Measurements from ENCODE around the gene TLX1.
A peak's percentile ranks its signal among the peaks of the same experiment; 100 is the strongest.

The TLX1 gene

DNA sequence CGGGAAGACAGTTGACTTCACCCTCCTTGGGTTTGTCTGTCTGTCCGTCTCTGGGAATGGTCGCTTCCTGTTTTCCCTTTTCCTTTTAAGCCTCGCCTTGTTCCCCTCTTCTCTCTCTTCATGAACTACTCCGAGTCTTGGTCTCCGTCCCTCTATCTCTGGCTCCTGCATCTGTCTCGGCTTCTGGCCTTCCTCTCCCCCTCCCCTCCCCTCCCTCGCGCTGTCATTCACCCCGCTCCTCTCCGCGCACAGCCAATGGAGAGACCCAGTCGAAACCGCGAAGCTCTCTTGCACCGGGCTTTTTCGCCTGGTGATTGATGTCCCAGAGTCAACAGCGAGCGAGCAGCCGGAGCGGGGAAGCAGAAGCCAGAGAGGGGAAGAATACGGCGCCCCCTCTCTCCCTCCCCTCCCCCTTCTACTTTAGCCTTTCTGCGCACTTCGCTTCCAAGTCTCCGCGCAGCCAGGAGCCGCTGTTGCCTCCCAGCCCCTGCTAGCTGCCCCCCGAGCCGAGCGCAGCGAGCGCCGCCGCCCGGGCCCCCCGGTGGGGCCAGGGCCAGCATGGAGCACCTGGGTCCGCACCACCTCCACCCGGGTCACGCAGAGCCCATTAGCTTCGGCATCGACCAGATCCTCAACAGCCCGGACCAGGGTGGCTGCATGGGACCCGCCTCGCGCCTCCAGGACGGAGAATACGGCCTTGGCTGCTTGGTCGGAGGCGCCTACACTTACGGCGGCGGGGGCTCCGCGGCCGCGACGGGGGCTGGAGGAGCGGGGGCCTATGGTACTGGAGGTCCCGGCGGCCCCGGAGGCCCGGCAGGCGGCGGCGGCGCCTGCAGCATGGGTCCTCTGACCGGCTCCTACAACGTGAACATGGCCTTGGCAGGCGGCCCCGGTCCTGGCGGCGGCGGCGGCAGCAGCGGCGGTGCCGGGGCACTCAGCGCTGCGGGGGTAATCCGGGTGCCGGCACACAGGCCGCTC, at the start of gene TLX1:
Gene TLX1 (plus strand): TSS at position 317 of the 978 bp plus-strand sequence. CDS start 242 bp downstream, at position 559.
- no peak for DNase-seq (ENCODE audit: low spot score)

DNA sequence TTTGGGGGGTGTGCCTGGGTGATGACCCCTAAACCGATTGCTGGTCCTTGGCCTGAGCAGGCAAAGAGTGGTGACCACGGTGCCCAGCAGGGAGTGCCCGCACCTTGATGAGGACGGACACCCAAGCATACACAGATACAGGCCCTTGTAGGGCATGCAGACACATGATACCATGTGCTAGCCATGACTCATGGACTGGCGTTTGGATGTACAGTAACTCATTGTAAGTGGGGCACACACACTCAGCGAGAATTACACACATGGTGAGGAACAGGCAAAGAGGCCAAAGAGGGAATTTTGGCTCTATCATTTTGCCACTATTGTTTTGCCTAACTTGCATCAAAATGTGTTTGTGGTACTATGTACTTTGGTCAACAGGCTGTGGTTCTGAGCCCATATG, 45.3 kb upstream of the TLX1 start:
- DNase-seq (ENCODE audit: low spot score), result no peak

DNA sequence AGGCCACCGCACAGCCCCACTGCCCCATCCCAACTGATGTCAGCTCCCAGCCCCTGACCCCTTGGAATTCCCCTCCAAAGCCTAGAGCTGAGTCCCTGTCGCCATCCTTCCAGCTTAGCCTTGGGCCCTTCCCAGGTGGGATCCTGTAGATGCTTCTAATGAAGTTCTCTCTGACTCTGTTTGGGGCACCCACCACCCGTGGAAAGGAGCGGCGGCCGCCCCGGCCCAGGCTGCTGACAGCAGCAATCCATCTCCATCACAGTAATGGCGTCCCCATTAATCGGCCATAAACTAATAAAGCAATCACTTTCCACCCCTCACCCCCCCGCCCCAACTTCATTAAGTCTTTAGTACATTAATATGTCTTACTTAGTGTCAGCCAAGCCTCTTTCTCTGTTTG, 43.7 kb upstream of the TLX1 start:
- DNase-seq (ENCODE audit: low spot score), result no peak

DNA sequence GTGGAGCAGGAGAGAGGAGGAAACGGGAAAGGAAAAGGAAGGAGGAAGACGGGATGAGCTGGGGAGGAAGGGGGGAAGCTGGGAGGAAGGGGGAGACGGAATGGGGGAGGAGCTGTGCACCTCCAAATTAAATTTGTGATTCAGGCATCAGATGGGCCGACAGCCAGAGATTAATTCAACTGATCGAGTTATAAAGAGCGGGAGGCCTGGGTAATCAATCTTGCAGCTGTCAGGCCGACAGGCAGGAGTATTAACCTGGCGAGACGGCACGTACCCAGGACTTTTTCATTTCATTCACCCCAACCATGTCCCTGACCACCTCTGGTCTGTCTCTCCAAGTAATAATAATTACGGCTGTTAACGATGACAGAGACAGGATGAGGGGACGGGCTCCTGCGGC, 43.1 kb upstream of the TLX1 start:
- DNase-seq (ENCODE audit: low spot score), result no peak

DNA sequence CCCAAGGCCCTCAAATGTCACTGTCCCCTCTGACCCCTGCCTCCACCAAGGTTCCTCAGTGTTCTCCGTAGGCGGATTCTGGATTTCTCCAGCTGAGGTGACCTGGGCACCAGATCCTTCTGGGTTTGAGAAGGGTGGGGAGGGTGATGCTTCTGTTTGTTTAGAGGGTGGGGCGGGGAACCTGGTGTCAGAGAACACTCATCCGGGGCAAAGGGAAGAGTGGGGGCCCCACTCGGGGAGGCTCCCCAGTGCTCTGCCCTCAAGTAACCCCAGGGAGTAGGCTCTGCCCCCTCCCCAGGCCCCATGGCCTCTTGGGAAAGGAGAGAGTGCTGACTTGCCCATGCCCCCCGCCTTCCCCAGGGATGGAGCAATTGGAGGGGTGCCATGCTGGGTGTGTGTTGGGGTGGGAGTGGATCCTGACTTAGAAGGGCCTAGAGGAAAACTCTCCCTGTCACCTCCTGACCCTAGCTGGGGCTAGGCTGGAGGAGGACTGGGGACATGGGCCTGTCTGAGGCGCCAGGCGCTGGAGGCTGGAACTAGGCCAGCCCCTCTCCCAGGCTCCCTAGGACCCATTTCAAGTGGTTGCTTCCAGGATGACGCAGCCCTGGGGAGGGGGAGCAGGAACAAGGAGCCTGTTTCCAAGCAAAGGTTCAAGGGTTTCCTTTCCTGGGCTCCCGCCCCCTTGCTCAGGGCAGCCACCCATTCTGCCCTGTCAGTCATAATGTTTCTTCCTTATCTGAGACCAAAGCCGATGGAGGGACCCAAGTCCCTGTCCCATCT, 41.4 kb upstream of the TLX1 start:
- no peak for DNase-seq (ENCODE audit: low spot score)

DNA sequence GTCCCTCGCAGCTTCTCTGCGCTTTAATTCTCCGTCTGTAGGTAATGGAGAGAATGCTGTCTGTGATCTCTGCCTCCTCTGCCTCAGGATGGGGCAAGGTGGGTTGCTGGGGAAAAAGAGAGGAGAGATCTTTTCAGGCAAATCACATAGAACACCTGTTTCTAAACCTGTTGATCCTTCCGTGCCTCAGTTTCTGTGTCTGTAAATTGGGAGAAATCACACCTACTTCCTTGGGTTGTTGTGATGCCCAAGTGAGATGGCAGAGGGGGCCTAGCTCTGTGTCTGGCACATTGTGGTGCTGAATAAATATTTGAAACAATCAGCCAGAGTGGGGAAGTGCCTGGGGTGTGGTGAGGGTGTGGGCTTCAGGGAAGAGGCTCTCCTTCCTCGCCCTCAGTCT, 40.5 kb upstream of the TLX1 start:
- DNase-seq (ENCODE audit: low spot score), result no peak

DNA sequence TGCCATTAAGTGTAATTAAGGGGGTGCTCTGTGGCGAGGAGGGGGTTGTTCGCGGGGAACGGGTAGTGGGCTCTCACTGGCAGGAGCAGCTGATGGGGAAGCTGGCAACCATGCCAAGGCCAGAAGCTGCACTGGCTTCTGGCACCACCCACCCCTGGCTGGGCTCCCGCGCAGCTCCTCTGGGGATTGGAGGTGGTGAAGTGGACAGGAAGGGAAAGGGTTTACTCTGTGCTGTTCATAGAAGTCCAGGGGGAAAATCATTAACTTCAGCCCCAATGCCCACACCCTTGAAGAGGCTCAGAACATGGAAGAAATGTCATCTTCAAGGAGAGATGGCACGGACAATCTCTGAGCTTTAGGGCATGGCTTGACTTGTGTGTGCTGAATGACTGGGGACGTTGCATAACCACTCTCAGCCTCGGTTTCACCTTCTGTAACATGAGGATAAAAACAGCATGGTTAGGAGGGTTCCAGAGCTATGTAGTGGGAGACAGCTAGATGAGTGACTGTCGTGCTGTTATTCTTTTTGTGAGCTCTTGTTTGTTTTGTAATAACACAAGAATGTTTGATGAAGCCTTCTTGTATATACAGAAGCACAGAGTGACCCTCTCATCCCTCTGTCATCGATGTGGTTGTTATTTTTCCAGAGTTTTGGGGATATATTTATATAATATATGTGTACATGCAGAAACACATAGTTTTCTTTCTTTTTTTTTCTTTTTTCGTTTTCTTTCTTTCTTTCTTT, 39.4 kb upstream of the TLX1 start:
- DNase-seq (ENCODE audit: low spot score), result no peak

DNA sequence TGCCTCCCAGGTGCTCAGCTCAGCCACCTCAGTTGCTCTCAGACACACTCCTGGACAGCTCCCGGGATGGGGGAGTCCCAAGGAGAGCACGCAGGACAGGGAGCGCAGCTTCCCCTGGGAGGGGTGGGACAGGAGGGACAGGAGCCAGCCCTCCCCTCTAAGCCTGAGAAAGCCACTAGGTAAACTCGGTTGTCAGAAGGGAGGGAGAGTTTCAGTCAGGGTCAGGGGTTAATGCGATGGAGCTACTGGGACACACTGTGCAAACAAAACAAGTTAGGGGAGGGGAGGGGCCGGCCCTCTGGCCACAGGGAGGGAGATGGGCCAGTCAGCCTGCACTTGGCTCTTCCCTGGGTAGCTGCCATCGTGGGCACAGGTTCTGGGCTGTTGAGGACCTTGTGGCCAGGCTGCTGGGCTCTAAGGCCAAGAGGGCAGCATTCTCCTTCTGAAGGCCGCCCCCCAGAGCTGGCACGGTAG, 38.2 kb upstream of the TLX1 start:
- no peak for DNase-seq (ENCODE audit: low spot score)

DNA sequence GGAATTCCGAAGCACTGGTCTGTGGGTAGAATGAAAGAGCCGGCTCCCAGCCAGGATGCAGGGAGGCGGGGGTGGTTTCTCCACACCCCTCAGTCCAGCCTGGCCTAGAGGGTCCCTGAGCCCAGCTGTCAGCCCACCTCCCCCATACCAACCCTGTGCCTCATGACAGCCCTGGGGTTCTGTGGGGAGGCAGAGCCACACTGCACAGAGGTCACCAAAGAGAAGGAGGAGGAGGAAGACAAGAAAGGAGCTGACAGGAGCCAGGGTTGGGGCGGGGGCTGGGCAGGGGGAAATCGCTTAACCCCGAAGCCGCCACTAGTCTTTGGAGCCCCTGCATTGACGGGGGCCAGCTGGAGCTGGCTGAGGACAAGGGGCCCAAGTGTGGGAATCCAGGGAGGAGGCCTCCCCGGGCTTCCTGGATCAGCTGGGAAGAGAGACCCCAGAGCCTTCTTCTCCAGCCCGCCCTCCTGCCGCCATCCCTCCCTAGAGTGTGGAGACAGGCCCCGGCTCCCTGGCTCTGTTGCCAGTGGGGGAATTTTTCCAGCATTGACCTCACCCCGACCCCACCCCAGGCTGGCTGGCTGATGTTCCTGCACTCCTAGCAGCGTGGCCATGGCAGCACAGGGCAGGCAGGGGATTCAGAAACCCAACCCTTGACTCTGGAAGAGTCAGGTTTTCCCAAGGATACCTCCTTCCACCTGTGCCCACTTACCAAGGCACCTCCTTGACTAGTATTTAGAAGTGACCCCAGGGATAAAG, 36.8 kb upstream of the TLX1 start:
- DNase-seq (ENCODE audit: low spot score), result no peak

DNA sequence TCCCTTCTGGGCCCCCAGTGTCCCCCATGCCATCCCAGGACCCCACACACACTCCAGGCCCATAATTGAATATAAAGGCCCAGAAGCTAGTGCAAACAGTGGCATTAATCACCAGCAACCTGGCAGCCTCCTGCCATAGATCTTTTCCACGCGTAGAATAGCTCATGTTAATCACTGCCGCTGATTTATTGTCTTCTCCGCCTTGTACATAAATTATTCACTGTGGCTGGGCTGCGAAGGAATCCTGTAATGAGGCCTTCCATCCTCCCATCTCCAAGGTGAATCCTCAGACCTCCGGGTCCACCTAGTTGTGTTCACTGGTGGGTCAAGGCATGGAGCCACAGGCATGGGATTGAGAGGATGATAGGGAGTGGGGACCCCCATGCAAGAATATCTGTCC, 36.1 kb upstream of the TLX1 start:
- no peak for DNase-seq (ENCODE audit: low spot score)

DNA sequence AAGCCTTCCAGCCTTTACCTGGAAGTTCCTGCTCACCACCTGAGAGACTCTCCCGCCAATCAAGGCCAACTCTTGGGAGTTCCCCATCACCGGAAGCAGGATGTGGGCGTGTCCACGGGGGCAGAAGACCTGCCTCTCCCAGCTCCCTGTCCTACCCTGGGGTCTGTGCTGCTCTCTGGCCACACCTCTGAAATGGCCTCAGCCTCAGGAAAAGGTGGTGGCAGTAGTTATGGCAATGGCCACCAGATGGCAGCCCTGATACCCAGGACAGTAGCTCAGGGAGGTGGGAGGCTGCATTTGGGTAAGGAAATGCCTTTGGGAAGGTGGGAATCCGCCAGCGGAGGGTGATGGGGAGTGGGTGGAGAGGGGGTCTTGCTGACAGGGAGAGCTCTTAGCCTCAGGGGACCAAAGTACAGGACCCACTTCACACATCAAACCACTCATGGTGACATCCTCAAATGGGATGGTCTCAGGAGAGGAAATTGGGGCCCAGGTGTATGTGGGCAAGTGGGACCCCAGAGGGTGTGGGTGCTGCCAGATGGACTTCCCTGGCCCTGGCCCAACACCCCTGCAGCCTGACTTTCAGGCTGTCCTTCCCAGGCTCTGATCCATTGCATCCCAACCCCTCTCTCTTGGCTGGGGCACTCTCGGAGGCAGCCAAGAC, 35.4 kb upstream of the TLX1 start:
- peak; percentile 80 for DNase-seq (ENCODE audit: low spot score)

DNA sequence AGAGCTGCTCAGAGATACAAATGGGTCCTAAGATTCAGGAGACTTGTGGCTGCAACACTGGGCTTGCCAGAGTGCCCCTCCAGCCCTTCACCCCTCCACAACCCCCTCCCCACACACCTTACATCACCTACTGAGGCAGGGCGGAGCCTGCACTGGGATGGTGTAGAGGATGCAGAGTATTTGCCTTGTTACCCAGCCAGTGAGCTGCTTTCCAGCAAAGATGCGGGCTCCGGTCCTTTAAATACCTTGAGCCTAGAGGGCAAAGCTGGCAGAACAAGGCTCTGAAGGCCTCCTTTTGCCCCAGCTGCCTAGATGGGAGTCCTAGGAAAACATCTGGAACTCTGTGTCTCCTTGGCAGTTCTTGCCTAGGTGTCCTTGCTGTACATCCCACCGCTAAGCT, 34.7 kb upstream of the TLX1 start:
- DNase-seq (ENCODE audit: low spot score), result no peak

DNA sequence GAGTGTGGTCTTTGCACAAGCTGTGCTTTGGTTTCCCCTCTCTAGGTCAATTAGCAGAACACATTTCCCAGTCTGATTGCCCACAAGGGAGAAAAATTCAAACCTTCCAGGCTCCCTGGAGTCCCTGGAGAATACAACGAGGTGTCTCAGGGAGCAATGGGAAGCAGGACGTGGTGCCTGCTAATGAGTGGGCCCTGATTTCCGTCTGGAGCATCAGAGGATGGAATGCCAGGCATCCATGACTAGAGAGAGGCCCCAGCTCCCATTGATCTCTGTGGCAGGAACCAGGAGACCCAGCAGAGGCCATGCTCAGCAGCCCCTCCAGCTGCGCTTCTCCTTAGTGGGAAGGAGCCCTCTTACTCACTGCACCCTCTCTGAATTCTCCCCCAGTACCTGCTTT, 33.2 kb upstream of the TLX1 start:
- no peak for DNase-seq (ENCODE audit: low spot score)

DNA sequence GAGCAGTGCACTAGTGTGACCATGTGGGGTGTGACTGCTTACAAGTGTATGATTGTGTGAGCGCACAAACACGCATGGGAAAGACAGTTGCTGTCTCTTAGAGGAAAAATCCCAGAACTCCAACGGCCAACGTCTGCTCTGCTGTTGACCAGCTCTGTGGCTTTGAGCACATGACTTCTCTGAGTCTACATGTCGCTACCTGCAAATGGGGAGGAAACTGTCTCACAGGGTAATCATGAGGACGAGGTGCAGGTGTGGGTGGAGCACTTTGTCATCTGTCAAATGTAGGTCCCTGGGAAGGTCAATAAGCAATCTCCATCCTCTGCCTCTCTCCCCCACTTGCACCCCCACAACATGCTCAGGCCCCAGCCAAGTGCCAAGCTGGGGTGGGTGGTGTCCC, 31.2 kb upstream of the TLX1 start:
- DNase-seq (ENCODE audit: low spot score), result no peak

DNA sequence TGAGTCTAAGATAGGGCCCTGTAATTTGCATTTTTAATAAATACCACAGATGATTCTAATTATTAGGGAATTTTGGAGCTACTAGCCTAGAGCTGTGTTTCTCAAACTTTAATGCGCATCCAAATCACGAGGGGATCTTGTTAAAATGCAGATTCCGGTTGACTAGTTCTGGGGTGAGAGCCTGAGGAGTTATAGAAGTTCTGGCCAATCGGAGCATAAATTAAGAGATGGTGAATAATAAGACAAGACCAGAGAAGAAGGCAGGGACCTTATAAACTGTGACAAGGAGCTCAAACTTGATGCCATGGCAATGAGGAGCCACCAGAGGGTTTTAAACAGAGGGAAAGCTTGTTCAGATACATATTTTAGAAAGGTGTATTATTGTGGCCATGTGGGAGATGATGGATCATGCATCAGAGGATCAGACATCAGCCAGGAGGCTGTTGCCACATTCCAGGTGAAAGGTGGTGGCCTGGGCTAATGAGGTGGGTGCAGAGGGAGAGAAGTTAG, 29.7 kb upstream of the TLX1 start:
- no peak for DNase-seq (ENCODE audit: low spot score)

DNA sequence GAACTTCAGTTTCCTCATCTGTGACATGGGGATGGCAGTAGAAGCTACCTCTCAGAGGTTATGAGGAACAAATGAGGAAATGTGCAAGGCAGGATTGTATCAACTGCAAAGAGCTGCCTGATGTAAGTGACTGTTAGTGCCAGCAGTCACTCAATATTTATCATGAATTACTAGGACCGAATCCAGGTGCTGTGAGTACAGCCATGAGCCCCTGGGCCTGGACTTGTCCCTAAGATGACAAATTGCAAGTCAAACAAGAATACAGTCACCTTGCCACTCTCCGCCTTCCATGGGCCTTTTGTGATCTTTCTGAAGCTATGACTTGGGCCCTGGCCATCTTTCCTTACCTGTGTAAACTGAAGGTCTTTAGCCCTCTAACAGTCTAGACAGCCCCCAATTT, 27.7 kb upstream of the TLX1 start:
- DNase-seq (ENCODE audit: low spot score), result no peak

DNA sequence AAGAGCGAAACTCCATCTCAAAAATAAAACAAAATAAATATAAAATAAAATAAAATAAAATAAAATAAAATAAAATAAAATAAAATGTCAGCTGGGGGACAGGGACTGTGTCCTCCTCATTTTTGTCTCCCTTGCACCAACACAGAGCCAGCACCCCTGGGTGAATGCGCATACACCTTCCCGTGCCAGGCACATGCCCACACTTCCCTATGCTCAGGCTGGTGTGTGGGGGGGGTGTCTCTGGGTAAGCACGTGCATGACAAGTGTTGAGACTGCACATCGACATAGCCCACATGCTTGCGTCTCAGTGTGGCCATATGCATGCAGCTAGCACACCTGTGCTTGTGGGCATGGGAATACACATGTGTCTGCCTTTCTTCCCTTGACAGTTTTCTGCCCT, 24.7 kb upstream of the TLX1 start:
- DNase-seq (ENCODE audit: low spot score), result no peak

DNA sequence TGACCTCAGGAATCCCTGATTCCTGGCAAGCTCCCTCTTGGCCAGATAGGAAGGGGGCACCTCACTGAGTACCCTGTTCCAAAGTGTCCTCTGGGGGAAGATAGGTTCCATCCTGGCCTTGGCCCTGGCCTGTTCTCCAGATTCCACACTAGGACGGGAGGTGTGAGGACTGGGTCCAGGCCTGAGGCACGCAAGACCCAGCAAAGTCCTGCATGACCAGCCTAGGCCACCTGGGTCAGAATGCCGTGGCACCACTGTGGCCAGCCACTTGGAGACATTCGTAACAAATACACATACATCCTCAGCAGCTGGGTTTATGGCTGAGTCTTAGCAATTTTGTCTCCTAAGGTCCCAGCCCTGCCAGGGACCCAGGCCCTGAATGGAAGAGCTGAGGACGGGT, 23.3 kb upstream of the TLX1 start:
- no peak for DNase-seq (ENCODE audit: low spot score)

DNA sequence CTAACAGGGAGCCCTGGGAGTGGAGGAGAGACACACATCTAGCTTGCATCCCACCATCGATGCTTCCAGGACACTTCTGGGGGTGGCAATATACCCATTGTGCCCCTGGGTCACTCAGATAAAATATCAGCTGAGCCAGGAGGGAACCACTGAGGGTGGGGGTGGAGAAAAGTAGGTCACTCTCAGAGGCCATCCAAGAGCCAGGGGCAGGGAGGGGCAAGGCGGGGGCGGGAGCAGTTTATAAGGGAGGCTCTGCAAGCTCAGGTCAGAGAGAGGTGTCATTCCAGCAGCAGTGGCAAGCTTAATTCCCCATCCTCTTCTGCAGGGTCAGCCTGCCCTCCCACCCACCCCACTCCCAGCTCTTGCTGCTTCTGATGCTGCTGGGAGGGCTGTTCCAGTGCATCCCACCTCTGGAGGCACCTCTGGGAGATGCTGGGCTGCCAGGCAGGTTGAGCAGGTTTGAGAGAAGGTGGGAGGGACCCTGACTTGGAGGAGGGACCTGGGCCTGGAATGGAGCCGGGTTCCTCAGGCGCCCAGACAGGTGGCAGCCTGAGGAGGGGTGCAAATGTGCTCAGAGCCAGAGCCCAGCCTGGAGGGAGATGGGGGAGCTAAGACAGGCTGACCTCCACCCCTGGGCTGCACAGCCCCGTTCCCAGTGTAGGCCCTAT, 20.1 kb upstream of the TLX1 start:
- no peak for DNase-seq (ENCODE audit: low spot score)

DNA sequence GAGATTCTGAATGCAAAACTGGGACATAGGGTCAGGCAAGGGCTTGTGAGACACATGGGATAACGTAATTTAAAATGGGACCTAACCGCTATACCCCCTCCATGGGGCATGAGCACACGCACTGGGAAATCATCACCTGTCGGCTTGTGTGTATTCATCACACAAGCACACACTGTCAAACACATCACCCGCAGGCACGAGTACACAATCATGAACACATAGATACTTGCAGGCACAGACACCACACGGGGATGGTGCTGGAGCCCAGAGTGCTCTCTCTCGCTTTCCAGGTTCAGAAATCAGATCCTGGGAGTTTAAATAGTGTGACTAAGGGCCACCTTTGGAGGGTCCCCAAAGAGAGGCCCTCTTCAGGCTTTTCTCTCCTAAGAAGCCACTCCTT, 19.6 kb upstream of the TLX1 start:
- no peak for DNase-seq (ENCODE audit: low spot score)

Measured in cerebellar cortex (tissue), 1 donor.